NT2/D1 (cell line): ENCODE measurements around the gene PLEKHF1.

Source experiments
- DNase-seq: peaks from one replicate; pipeline ENCODE4 v3.0.0-alpha.2; 2011; ENCODE audit warnings: low read depth, low spot score
- H3K27me3 ChIP-seq: 2 replicates; pipeline ENCODE4 v1.6.0; 2011; ENCODE audit warnings: mild to moderate bottlenecking; ENCODE audit not compliant: insufficient read length, insufficient read depth
- H3K36me3 ChIP-seq: 2 replicates; pipeline ENCODE4 v1.6.1; 2011; ENCODE audit warnings: mild to moderate bottlenecking, low read length, mixed read lengths; ENCODE audit not compliant: insufficient read depth, insufficient read length
- H3K4me1 ChIP-seq: 2 replicates; pipeline ENCODE4 v1.5.1; 2011; ENCODE audit not compliant: insufficient read depth, insufficient read length
- H3K4me3 ChIP-seq: 2 replicates; pipeline ENCODE4 v1.5.1; 2011; ENCODE audit warnings: low read depth; ENCODE audit not compliant: insufficient read length
- H3K9ac ChIP-seq: 2 replicates; pipeline ENCODE4 v1.6.0; 2011; ENCODE audit warnings: low read depth; ENCODE audit not compliant: insufficient read length
- H3K9me3 ChIP-seq: 2 replicates; pipeline ENCODE4 v1.5.1; 2011; ENCODE audit warnings: mild to moderate bottlenecking, low read length; ENCODE audit not compliant: insufficient read depth
- SUZ12 ChIP-seq: IDR thresholded peaks from 2 replicates; pipeline ENCODE4 v1.6.1; 2011; ENCODE audit not compliant: insufficient read length, insufficient read depth; ENCODE audit errors: extremely low read depth
- YY1 ChIP-seq: IDR thresholded peaks from 2 replicates; pipeline ENCODE4 v1.6.1; 2011; ENCODE audit not compliant: insufficient read length, insufficient read depth
- ZNF274 ChIP-seq: IDR thresholded peaks from 2 replicates; pipeline ENCODE4 v1.6.1; 2011; ENCODE audit warnings: mild to moderate bottlenecking, low read depth, low read length

The PLEKHF1 gene

DNA sequence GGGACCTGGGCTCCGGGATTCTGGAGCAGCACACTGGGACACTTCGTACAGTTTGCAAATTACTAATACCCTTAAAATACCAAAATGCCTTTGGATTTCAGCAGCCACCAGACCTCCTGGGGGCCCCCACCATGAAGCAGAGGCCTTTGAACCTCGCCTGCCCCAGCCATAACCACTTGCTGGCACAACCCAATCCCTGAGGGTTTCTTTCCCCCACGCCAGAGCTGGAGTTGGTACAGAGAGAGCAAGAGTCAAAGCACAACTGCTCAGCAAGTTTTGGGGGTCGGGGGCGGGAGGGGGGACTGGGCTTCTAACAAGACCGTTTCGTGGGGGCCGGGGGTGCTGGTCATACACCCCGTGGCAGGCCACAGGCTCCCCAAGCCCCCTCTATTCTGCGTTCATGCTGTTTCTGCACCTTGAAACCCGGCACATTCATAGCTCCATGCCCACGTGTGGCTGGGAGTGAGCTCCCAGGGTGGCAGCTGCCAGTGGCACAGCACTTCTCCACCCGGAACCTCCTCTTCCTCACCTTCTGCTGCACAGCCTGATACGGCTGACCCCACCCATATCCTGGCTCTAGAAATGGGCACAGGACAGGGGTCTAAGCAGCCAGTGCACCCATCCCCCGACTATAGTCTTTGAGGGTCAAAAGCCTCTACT, 17.1 kb downstream of the PLEKHF1 start:
- DNase-seq = no peak
- H3K9ac ChIP-seq = no peak overlapping the region
- H3K36me3 ChIP-seq = no peaks in the 10 kb centered on the region
- no peaks in the 10 kb centered on the region for H3K9me3 ChIP-seq
- no peak overlapping the region for H3K4me3 ChIP-seq
- H3K27me3 ChIP-seq = no peaks in the 10 kb centered on the region
- TF ChIP-seq YY1 (no peak), ZNF274 (no peak), SUZ12 (no peak)
- H3K4me1 ChIP-seq = peaks cover 8% of the 10 kb centered on the region

- Histone ChIP-seq H3K9ac (no peak overlapping the region), H3K4me1 (peaks cover 7% of the 10 kb centered on the region), H3K4me3 (no peak overlapping the region), H3K27me3 (no peaks in the 10 kb centered on the region), H3K36me3 (no peaks in the 10 kb centered on the region), H3K9me3 (no peaks in the 10 kb centered on the region)
- no peak for DNase-seq
- TF ChIP-seq SUZ12 = no peak
- TF ChIP-seq ZNF274 = no peak
- TF ChIP-seq YY1 = no peak
Measured at GRCh38 chr19:29683009-29683408, 17.7 kb downstream of the PLEKHF1 start.

DNA sequence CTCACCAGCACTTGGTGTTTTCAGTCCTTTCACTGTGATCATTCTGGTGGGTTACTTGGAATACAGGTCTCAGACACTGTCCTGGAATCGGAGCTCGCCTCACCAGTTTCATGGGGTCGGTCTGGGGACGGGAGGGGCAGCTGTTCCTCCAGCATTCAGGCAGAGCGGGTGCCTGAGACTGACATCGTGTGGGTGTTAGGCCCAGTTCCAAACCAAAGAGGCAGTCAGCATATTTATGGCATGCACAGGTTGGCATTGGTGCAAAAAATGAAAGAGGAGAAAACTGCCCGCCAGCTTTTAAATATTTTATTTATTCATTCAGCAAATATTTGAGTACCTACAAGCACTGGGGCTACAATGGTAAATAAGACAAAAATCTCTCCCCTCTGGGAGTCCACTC, 20.1 kb downstream of the PLEKHF1 start:
- H3K9me3 ChIP-seq = 0 out of 2 replicates have a peak, but pooled peaks cover under 1% of the 10 kb centered on the region
- no peak overlapping the region for H3K9ac ChIP-seq
- H3K27me3 ChIP-seq = no peaks in the 10 kb centered on the region
- TF ChIP-seq ZNF274 (no peak), YY1 (no peak), SUZ12 (no peak)
- H3K4me1 ChIP-seq = peaks cover 7% of the 10 kb centered on the region
- DNase-seq = no peak
- H3K4me3 ChIP-seq = no peak overlapping the region
- no peaks in the 10 kb centered on the region for H3K36me3 ChIP-seq

GRCh38 chr19:29686285-29686805, 21.1 kb downstream of the PLEKHF1 start:
- H3K9me3 ChIP-seq = peaks cover 7% of the 10 kb centered on the region; the same call in 1 of the 2 replicates

DNA sequence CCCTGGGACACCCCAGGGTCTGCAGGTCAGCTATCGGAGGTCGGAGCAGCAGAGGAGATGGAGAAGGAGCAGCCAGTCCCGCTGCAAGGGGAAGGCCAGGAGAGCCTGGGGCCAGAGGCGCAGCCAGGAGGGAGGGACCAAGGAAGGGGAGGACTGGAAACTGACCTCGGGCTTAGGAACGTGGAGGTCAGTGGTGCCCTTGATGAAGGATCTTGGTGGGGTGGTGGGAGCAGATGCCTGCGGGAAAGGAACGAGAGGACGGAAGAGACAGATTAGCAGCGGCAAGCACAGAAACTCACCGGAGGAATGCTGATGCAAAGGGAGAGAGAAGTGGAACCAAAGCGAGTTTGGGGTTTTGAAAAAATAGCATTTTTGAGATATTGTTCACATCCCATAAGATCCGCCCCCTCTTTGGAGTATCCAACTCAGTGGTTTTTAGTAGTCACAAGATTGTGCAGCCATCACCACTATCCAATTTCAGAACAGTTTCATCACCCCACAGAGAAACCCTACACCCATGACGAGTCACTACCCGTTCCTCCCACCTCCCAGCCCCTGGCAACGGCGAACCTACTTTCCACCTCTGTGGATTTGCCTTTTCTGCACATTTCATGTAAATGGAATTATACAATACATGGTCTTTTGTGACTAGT, 22.1 kb downstream of the PLEKHF1 start:
- no peak for TF ChIP-seq ZNF274
- TF ChIP-seq SUZ12 = no peak
- TF ChIP-seq YY1 = no peak
- peaks cover 7% of the 10 kb centered on the region; the same call in 1 of the 2 replicates for H3K9me3 ChIP-seq
- peaks cover 4% of the 10 kb centered on the region for H3K4me1 ChIP-seq
- no peak for DNase-seq
- no peak overlapping the region for H3K4me3 ChIP-seq
- H3K27me3 ChIP-seq = no peaks in the 10 kb centered on the region
- no peaks in the 10 kb centered on the region for H3K36me3 ChIP-seq
- no peak overlapping the region for H3K9ac ChIP-seq

More at GRCh38 chr19:29686285-29686805, 21.1 kb downstream of the PLEKHF1 start:
- Histone ChIP-seq H3K9ac (no peak overlapping the region), H3K4me1 (peaks cover 7% of the 10 kb centered on the region), H3K4me3 (no peak overlapping the region), H3K27me3 (no peaks in the 10 kb centered on the region), H3K36me3 (no peaks in the 10 kb centered on the region)
- TF ChIP-seq SUZ12 (no peak), YY1 (no peak), ZNF274 (no peak)
- DNase-seq = no peak

DNA sequence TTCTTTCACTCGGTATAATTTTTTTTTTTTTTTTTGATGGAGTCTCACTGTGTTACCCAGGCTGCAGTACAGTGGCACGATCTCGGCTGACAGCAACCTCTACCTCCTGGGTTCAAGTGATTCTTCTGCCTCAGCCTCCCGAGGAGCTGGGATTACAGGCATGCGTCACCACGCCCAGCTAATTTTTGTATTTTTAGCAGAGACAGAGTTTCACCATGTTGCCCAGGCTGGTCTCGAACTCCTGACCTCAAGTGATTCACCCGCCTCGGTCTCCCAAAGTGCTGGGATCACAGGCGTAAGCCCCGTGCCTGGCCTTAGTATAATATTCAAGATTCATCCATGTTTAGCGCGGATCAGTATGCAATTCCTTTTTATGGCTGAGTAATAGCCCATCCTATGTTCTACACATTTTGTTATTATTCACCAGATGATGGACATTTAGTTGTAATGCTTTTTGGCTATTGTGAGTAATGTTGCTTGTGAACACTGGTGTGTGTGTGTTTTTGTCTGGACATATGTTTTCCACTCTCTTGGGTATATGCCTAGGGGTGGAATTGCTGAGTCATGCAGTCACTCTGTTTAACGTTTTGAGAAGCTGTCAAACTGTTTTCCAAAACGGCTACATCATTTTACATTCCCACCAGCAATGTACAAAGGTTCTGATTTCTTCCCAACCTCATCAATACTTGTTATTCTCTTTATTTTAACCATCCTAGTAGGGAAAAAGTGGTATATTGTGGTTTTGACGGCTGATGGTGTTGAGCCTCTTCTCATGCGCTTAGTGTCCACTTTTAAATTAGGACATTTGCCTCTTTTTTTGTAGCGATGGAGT, 22.9 kb downstream of the PLEKHF1 start:
- no peak for TF ChIP-seq SUZ12
- TF ChIP-seq ZNF274 = no peak
- no peak for TF ChIP-seq YY1
- Histone ChIP-seq H3K27me3 (no peaks in the 10 kb centered on the region), H3K9ac (no peak overlapping the region), H3K4me3 (no peak overlapping the region), H3K4me1 (no peaks in the 10 kb centered on the region), H3K36me3 (no peaks in the 10 kb centered on the region), H3K9me3 (peaks cover 7% of the 10 kb centered on the region; the same call in 1 of the 2 replicates)
- DNase-seq = no peak

DNA sequence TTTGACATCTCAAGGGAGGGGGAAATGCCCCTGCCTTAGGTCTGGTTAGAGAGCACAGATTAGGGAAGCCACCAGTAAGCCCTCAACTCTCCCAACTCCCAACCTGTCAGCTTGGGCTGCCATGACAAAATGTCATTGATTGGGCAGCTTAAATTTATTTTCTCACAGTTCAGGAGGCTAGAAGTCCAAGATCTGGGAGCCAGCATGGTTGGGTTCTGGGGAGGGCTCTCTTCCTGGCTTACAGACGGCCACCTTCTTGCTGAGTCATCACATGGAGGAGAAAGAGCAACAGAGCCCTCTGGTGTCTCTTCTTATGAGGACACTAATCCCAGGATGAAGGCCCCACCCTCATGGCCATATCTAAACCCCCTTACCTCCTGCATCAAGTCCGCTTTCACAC, 25.6 kb downstream of the PLEKHF1 start:
- H3K9me3 ChIP-seq = peaks cover 7% of the 10 kb centered on the region; the same call in 1 of the 2 replicates
- no peaks in the 10 kb centered on the region for H3K27me3 ChIP-seq
- no peak for DNase-seq
- TF ChIP-seq YY1 = no peak
- TF ChIP-seq ZNF274 = no peak
- TF ChIP-seq SUZ12 = no peak
- H3K9ac ChIP-seq = no peak overlapping the region
- H3K36me3 ChIP-seq = no peaks in the 10 kb centered on the region
- no peak overlapping the region for H3K4me3 ChIP-seq
- H3K4me1 ChIP-seq = no peaks in the 10 kb centered on the region
